Body of pancreas (tissue), 4 donors: Measurements from ENCODE around the gene IL22RA2. TPM values are rescaled to one million over a fixed set of nuclear protein-coding genes. Genes with fewer than 3 reads are reported as not detected.
A peak's percentile ranks its signal among the peaks of the same experiment; 100 is the strongest.

Source experiments
- ATAC-seq: fragments of 150-250 bp; one replicate; pipeline ENCODE4 v1.9.1; 2016
- DNase-seq, 4 donors: peaks; one replicate each; pipeline ENCODE4 v3.0.0-alpha.2; 2019
- H3K27ac ChIP-seq, 4 donors: fragments of 200-600 bp; sonication (generic); 1 replicate in 3 of 4; 2 replicates in 1 of 4; pipeline versions ENCODE4 v1.5.1 to v1.6.1; 2016 to 2019; ENCODE audit warnings: mild to moderate bottlenecking in 1 of 4, mixed read lengths in 1 of 4, moderate library complexity in 1 of 4
- H3K27me3 ChIP-seq, 2 donors: fragments of 200-600 bp; sonication (generic); one replicate each; pipeline ENCODE4 v1.6.0; 2016; ENCODE audit warnings: mild to moderate bottlenecking in 1 of 2
- H3K36me3 ChIP-seq, 2 donors: fragments of 200-600 bp; sonication (generic); replicated peaks in 1 of 2; 2 replicates each; pipeline ENCODE4 v1.5.1; 2016; ENCODE audit warnings: low read depth in 2 of 2; ENCODE audit not compliant: insufficient read depth in 1 of 2
- H3K4me1 ChIP-seq: fragments of 200-600 bp; sonication (generic); one replicate; pipeline ENCODE4 v1.6.0; 2016
- H3K4me3 ChIP-seq, 2 donors: fragments of 200-600 bp; sonication (generic); 1 replicate in 1 of 2; 2 replicates in 1 of 2; pipeline ENCODE4 v1.5.1; 2016 to 2019
- H3K9me3 ChIP-seq, 3 donors: fragments of 200-600 bp; sonication (generic); 1 replicate in 2 of 3; 2 replicates in 1 of 3; pipeline ENCODE4 v1.5.1; 2016
- POLR2A ChIP-seq, 3 donors: fragments of 450-650 bp; IDR thresholded peaks; one replicate each; pipeline ENCODE4 v1.6.1; 2016; ENCODE audit warnings: antibody characterized with exemption in 3 of 3, mild to moderate bottlenecking in 2 of 3
- WGBS, 2 donors: methylation state at CpG; one replicate each; pipeline ENCODE4 v1.1.5; 2017; 5-methylcytosine and 5-hydroxymethylcytosine counted together
- intact Hi-C: fragments of 100-400 bp; cut with DNase I; formaldehyde crosslinking; loops from one replicate; pipeline ENCODE4 v1.15.1; 2023
- total RNA-seq, 2 donors: library from RNA; depleted of rRNA; stranded (reverse); fragments of >200 nt; gene quantifications; one replicate each; pipeline ENCODE4 v1.1.0, GENCODE V29; 2016
- TF ChIP-seq, protein P1 (sequence below), 7 experiments: fragments of 450-650 bp in 4 of 7; fragments of 200-600 bp in 3 of 7; sonication (generic) in 3 of 7; IDR thresholded peaks; one replicate each; pipeline ENCODE4 v1.5.1; 2016 to 2019; ENCODE audit warnings: antibody characterized with exemption in 7 of 7

IL22RA2 gene
- total RNA-seq, 2 donors from 2014 or later, result not detected

DNA sequence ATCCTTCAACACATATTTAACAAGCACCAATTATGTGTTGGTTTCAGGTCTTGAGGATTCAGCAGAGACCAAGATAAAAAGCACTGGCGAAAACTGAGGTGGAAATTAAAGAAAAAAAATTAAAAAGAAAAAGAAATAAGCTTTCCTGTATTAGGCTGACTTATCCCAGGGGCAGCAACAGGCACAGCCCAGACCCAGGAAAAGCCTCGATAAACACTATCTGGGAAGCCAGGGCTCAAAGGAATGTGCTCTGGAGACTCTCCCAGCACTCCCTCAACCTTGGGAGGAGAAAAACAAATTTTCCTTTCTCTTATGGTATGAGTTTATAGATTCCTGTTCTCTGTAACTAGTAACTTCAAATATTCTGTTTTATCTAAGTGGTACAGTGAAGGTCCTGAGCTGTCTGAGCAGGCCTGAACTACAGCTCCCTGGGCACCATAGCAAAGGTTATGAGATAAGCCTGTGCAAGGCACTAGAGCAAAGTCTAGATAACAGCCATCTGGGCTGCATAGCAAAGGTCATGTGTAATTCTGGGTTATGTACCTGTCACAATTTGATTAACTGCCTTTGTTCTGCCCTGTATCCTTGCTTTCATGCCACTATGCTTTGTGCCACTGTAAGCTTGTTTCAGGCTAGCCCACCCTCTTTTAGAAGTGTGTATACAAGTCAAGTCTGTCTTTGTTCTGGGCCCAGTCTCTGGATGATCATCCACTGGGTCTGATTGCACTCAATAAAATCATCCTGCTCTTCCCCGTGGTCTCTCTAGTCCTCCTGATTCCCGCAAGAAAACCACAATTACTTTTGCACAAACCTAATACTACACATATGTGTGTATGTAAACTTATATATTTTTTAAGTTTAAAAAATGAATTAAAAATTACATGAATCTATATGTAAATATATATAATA is 54.0 kb downstream of the IL22RA2 start:
- intact Hi-C loops, result no loop called here
- peak overlapping the region in 1 of 4 donors; percentile 44 for H3K27ac ChIP-seq
- TF ChIP-seq POLR2A (IDR thresholded peaks at IDR 0.05), result no peak
- TF ChIP-seq, protein P1, sequence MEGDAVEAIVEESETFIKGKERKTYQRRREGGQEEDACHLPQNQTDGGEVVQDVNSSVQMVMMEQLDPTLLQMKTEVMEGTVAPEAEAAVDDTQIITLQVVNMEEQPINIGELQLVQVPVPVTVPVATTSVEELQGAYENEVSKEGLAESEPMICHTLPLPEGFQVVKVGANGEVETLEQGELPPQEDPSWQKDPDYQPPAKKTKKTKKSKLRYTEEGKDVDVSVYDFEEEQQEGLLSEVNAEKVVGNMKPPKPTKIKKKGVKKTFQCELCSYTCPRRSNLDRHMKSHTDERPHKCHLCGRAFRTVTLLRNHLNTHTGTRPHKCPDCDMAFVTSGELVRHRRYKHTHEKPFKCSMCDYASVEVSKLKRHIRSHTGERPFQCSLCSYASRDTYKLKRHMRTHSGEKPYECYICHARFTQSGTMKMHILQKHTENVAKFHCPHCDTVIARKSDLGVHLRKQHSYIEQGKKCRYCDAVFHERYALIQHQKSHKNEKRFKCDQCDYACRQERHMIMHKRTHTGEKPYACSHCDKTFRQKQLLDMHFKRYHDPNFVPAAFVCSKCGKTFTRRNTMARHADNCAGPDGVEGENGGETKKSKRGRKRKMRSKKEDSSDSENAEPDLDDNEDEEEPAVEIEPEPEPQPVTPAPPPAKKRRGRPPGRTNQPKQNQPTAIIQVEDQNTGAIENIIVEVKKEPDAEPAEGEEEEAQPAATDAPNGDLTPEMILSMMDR (IDR thresholded peaks at IDR 0.05), result no peak
- 53 to 66% methylated on average over 4 of the region's 4 CpGs for WGBS, 2 donors
- H3K27me3 ChIP-seq, result no peaks in the 10 kb centered on the region
- peaks cover 0 to 4% (median 0%) of the 10 kb centered on the region in 3 donors for H3K9me3 ChIP-seq
- no peaks in the 10 kb centered on the region for H3K36me3 ChIP-seq
- ATAC-seq (peak; percentile 41), DNase-seq (peak in 3 of 4 donors; percentile 13 to 41 (median 38))
- H3K4me1 ChIP-seq, result peaks cover 20% of the 10 kb centered on the region
- H3K4me3 ChIP-seq, result no peak overlapping the region

DNA sequence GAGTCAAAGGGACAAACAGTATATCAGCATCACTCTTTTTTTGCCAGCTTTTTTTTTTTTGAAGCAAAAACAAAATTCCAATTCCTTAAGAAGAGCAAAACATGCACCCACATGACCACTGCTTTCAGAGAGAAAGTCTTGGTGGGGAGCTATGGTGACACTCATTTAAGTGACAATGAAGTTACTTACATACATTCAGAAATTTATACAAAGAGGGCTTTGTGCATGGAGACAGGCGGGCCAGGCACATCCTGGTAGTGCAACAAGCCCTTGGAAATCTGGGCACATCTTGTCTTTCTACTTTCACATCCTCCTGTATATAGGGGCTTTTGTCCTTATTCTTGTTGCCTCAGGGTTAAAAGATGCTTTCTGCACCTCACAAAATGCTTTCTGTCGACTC is 55.9 kb downstream of the IL22RA2 start:
- intact Hi-C loops, result no loop called here
- no peaks in the 10 kb centered on the region for H3K27me3 ChIP-seq
- ATAC-seq (no peak), DNase-seq (no peak)
- no peak overlapping the region for H3K4me3 ChIP-seq
- WGBS, 2 donors, result 86 to 92% methylated on average over 2 of the region's 2 CpGs
- TF ChIP-seq, protein P1 (IDR thresholded peaks at IDR 0.05), result no peak
- no peak for TF ChIP-seq POLR2A (IDR thresholded peaks at IDR 0.05)
- no peaks in the 10 kb centered on the region for H3K36me3 ChIP-seq
- no peak overlapping the region for H3K27ac ChIP-seq
- H3K4me1 ChIP-seq, result peaks cover 8% of the 10 kb centered on the region
- H3K9me3 ChIP-seq, result peaks cover 0 to 4% (median 0%) of the 10 kb centered on the region in 3 donors

DNA sequence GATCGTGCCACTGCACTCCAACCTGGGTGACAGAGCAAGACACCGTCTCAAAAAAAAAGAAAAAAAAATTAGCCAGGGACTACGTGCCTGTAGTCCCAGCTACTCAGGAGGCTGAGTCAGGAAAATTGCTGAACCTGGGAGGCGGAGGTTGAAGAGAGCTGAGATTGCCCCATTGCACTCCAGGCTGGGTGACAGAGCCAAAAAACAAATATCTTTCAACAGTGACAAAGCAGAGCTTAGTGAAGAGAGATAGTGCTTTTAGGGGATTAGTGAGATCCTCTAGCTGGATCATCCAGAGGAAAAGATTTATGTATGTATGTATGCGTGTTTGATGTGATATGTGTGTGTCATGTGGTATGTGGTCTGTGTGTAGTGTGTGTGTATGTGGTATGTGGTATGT is 56.6 kb downstream of the IL22RA2 start:
- 77 to 98% methylated on average over 5 of the region's 5 CpGs for WGBS, 2 donors
- DNase-seq, result no peak
- H3K9me3 ChIP-seq, result peaks cover 0 to 4% (median 0%) of the 10 kb centered on the region in 3 donors
- H3K27me3 ChIP-seq, result no peaks in the 10 kb centered on the region
- H3K27ac ChIP-seq, result no peak overlapping the region
- H3K4me1 ChIP-seq, result peaks cover 5% of the 10 kb centered on the region
- no peaks in the 10 kb centered on the region for H3K36me3 ChIP-seq
- no peak overlapping the region for H3K4me3 ChIP-seq
- ATAC-seq, result no peak
- intact Hi-C loops, result no loop called here
- no peak for TF ChIP-seq POLR2A (IDR thresholded peaks at IDR 0.05)
- TF ChIP-seq, protein P1 (IDR thresholded peaks at IDR 0.05), result no peak

DNA sequence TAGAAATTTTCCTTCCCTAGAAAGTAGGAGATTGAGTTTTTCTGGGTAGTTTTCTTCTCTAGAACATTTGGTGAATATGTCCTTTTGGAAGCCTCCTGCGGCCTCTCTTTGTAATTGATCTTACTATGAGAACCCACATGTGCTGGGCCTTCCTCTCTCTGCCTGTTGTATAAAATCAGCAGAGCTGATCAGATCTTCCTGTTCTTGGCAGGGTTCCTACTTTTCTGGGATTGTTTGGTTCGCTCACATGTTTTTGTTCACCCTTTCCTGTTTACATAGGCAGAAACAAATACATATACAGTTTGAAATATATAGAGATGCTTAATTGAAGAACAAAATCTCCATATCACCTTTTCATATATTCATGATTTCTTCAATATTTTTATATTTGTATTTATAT is 57.8 kb downstream of the IL22RA2 start:
- DNase-seq (no peak), ATAC-seq (no peak)
- Histone ChIP-seq H3K27ac (no peak overlapping the region), H3K27me3 (no peaks in the 10 kb centered on the region), H3K36me3 (no peaks in the 10 kb centered on the region), H3K4me3 (no peak overlapping the region), H3K9me3 (peaks cover 0 to 4% (median 0%) of the 10 kb centered on the region in 3 donors), H3K4me1 (peaks cover 5% of the 10 kb centered on the region)
- 44 to 70% methylated on average over 2 of the region's 2 CpGs for whole genome bisulfite sequencing, 2 donors
- TF ChIP-seq, protein P1 (IDR thresholded peaks at IDR 0.05), result no peak
- TF ChIP-seq POLR2A (IDR thresholded peaks at IDR 0.05), result no peak
- intact Hi-C loops, result no loop called here

DNA sequence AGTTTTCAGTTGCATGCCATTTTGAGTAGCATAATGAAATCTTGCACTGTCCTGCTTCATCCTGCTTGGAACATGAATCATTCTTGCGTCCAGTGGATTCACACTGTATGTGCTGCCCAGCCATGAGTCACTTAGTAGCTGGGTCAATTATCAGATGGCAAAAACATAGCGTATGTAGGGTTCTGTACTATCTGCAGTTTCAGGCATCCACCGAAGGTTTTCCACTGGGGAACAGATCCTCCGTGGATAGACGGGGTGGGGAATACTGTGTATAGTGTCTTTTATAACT is 61.4 kb downstream of the IL22RA2 start:
- no peak overlapping the region for H3K4me3 ChIP-seq
- TF ChIP-seq, protein P1 (IDR thresholded peaks at IDR 0.05), result no peak
- no peak for TF ChIP-seq POLR2A (IDR thresholded peaks at IDR 0.05)
- H3K36me3 ChIP-seq, result no peaks in the 10 kb centered on the region
- intact Hi-C loops, result no loop called here
- ATAC-seq, result no peak
- WGBS, 2 donors, result 83 to 95% methylated on average over 5 of the region's 5 CpGs
- H3K27me3 ChIP-seq, result no peaks in the 10 kb centered on the region
- DNase-seq, result no peak
- H3K4me1 ChIP-seq, result peaks cover 5% of the 10 kb centered on the region
- no peak overlapping the region for H3K27ac ChIP-seq
- H3K9me3 ChIP-seq, result no peaks in the 10 kb centered on the region
